Measurements from ENCODE around the gene HOXA10.

Gene HOXA10

DNA sequence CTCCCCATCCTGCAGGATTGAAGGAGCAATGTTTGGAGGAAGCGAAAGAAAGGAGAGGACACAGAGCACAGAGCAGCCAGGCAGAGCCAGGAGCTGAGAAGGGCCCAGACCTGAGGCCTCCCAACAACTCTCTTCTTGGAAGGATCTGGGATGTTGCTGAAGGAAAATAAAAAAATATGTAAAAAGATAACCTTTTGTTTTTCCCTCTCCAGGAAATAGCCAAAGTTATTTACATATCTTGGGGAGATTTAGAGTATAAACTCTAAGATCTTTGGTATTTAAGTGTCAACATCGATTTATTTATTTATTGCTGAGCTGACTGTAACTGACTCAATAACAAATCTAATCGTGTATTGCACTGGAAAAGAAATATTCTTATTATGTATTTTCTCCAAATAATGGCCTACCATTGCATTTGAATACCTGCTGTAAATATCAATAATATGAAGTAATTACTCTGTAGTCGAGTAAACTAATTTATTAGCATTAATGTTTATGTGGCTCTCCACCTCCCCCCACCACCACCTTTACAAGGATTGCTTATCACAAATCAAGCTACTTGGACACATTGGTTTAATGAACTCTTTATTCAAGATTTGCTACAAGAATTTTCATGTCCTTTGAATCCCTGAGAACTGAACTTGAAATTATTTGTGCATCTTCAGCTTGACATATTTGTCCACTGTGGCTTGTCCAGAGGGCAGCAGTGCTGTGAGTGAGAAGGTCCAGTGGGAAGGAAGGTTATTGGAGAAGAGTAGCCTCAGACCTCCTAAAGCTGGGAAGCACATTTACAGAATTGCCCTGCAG, 12.8 kb upstream of the HOXA10 start:
- peaks cover 10% of the 10 kb centered on the region; the same call in 1 of the 2 replicates for H3K9me3 ChIP-seq (ENCODE audit: insufficient read depth, low read depth, low read length)
- peaks cover 100% of the 10 kb centered on the region for H3K27me3 ChIP-seq (ENCODE audit: insufficient read depth, low read length)
- no peak overlapping the region for H3K4me3 ChIP-seq (ENCODE audit: low read length)
- H3K9ac ChIP-seq (ENCODE audit: low read depth, low read length) = no peak overlapping the region
- H3K4me1 ChIP-seq (ENCODE audit: insufficient read depth, low read length) = peaks cover 6% of the 10 kb centered on the region
- no peaks in the 10 kb centered on the region for H3K36me3 ChIP-seq (ENCODE audit: insufficient read depth, low read depth, low read length)
- no peak overlapping the region for H3K27ac ChIP-seq (ENCODE audit: low read length)

DNA sequence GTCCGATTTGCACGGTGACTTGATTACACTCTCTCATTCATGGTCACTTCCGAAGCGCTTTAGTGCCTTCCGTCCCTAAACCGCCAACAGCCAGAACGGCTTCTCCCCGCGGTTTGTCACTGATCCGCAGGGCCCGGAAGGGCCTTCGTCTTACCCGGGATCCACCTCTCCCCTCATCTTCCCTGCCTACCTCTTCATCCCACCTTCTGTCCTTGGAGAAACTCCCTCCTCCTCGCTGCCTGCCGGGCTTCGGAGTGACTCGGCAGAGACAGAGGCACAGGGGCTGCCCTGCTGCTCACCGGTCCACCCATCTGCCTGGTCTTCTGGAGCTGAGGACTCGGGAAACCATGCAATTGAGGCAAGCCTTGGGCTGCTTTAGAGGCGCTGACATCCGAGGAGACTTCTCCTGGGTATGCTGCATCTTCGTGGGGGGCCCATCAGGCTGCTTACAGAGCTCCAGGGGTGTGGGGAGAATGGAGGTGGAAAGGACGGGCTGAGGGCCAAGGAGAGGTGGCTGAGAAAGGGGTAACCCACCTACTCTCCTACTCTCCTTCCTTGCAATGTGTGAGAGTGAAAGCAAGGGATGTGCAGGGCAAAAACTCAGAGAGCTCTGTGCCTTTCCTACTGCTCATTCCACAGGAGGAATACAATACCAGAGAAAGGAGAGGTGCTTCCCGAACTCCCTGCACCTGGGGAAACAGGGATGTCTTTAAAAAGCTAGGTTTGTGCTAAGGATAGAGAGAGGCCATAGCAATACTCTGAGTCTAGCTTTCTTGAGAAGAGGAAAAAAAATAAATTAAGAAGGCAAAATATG, 11.9 kb upstream of the HOXA10 start:
- H3K36me3 ChIP-seq (ENCODE audit: insufficient read depth, low read depth, low read length) = no peaks in the 10 kb centered on the region
- H3K9me3 ChIP-seq (ENCODE audit: insufficient read depth, low read depth, low read length) = peaks cover 8% of the 10 kb centered on the region; the same call in 1 of the 2 replicates
- H3K27ac ChIP-seq (ENCODE audit: low read length) = no peak overlapping the region
- peaks cover 6% of the 10 kb centered on the region for H3K4me1 ChIP-seq (ENCODE audit: insufficient read depth, low read length)
- peaks cover 100% of the 10 kb centered on the region for H3K27me3 ChIP-seq (ENCODE audit: insufficient read depth, low read length)
- H3K9ac ChIP-seq (ENCODE audit: low read depth, low read length) = no peak overlapping the region
- no peak overlapping the region for H3K4me3 ChIP-seq (ENCODE audit: low read length)

DNA sequence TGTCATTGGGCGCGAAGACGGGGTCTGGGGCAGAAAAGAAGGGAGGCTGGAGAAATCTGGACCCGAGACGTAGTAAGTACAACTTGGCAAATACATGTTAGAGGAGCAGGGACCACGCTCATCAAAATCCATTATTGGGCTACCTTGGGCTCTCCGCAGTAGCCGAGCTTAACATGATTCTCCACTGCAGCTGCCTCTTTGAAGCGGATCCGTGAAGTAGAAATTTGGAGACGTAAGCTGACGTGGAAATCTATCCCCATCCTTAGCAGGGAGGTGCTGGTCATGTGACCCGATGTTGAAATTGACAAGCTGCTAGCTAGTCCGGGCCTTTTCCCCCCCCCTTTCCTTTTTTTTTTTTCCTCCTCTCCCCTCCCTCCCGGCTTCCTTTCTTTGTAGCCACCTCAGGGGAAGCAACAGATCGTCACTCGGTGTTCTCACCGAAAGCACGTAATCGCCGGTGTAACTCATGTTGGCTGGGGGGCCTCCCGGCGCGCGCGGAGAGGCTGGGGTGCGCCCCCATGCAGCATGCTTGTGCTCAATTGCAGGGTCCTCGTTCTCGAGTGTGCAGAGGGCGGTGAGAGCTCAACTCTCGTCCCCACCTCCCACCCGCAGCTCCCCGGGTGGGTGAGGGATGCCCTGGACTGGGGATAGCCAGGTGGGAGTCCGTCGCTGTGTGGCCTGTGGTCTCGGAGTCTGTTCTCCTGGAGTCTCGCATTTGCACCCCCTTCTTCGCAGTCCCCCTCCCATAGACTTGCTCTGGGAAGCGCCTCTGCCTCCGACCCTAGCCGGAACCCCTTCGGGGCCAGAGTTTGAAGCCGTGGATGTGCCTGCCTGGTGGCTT, 11.1 kb upstream of the HOXA10 start, which contains the start of gene HOXA11:
Gene HOXA11 (minus strand): TSS at position 220 of the 841 bp plus-strand sequence. CDS start 88 bp downstream, at position 132.
- no peaks in the 10 kb centered on the region for H3K36me3 ChIP-seq (ENCODE audit: insufficient read depth, low read depth, low read length)
- H3K27me3 ChIP-seq (ENCODE audit: insufficient read depth, low read length) = peaks cover 100% of the 10 kb centered on the region
- no peak within 1 kb of the TSS for H3K27ac ChIP-seq (ENCODE audit: low read length)
- peaks cover 8% of the 10 kb centered on the region; the same call in 1 of the 2 replicates for H3K9me3 ChIP-seq (ENCODE audit: insufficient read depth, low read depth, low read length)
- H3K9ac ChIP-seq (ENCODE audit: low read depth, low read length) = no peak within 1 kb of the TSS
- H3K4me3 ChIP-seq (ENCODE audit: low read length) = no peak within 1 kb of the TSS
- H3K4me1 ChIP-seq (ENCODE audit: insufficient read depth, low read length) = peaks cover 6% of the 10 kb centered on the region

DNA sequence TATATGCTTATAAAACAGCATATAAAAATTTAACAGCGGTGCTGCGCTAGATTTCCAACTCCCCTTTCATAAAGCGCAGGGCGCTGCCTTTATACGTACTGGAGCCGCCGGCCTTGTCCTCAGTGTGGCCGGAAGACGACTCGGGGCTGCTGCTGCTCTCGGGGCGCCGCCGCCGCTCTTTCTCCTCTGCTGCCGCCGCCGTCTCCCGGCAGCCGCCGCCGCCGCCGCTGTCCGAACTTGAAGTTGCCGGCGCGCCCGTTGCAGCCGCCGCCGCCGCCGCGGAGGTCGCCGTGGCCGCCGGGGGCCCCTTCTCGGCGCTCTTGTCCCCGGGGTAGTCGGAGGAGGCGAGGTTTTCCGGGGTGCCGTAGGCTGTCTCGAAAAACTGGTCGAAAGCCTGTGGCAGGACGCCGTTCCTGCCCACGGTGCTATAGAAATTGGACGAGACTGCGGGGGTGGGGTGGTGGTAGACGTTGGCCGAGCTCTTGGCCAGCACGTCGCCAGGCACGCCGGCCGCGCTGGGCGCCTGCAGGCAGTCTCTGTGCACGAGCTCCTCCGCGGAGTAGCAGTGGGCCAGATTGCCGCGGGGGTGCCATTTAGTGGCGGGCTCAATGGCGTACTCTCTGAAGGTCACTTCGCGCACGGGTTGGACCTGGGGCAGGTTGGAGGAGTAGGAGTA, 10.4 kb upstream of the HOXA10 start:
- Histone ChIP-seq H3K27me3 (ENCODE audit: insufficient read depth, low read length) (peaks cover 100% of the 10 kb centered on the region), H3K36me3 (ENCODE audit: insufficient read depth, low read depth, low read length) (no peaks in the 10 kb centered on the region), H3K9ac (ENCODE audit: low read depth, low read length) (no peak overlapping the region), H3K4me3 (ENCODE audit: low read length) (no peak overlapping the region), H3K27ac (ENCODE audit: low read length) (no peak overlapping the region), H3K4me1 (ENCODE audit: insufficient read depth, low read length) (peaks cover 6% of the 10 kb centered on the region), H3K9me3 (ENCODE audit: insufficient read depth, low read depth, low read length) (peaks cover 8% of the 10 kb centered on the region; the same call in 1 of the 2 replicates)

DNA sequence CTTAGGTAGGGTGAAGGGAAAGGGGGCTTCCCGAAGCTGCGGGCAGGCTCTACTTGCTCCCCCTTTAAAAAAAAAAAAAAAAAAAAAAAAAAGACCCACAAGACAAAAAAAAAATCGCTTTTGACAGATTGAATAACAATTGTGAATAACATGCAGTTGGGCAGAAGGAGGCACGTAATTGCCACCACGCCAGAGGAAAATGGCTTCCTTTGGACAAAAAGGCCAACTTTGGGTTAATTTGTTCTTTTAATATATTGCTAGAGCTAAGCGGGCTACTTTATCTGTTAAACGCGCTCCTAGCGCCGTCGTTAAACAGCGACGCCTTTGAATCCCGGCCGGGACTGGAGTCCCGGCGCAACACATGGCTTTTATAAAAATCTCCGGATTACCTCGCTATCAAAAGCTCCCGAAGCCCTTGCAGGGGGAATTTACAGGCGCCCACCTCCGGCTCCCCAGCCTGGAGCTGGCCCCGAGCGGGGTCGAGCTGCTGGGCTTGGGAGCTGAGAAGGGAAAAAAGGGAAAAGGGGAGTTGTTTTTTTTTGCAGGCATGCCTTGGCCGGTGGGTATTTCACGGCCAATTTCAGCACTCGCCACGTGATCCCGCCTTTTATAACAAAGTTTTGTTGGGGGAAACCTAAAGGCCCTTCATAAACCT, 9.7 kb upstream of the HOXA10 start:
- Histone ChIP-seq H3K4me1 (ENCODE audit: insufficient read depth, low read length) (peaks cover 6% of the 10 kb centered on the region), H3K36me3 (ENCODE audit: insufficient read depth, low read depth, low read length) (no peaks in the 10 kb centered on the region), H3K27me3 (ENCODE audit: insufficient read depth, low read length) (peaks cover 100% of the 10 kb centered on the region), H3K27ac (ENCODE audit: low read length) (no peak overlapping the region), H3K9me3 (ENCODE audit: insufficient read depth, low read depth, low read length) (peaks cover 8% of the 10 kb centered on the region; the same call in 1 of the 2 replicates), H3K9ac (ENCODE audit: low read depth, low read length) (no peak overlapping the region), H3K4me3 (ENCODE audit: low read length) (no peak overlapping the region)

DNA sequence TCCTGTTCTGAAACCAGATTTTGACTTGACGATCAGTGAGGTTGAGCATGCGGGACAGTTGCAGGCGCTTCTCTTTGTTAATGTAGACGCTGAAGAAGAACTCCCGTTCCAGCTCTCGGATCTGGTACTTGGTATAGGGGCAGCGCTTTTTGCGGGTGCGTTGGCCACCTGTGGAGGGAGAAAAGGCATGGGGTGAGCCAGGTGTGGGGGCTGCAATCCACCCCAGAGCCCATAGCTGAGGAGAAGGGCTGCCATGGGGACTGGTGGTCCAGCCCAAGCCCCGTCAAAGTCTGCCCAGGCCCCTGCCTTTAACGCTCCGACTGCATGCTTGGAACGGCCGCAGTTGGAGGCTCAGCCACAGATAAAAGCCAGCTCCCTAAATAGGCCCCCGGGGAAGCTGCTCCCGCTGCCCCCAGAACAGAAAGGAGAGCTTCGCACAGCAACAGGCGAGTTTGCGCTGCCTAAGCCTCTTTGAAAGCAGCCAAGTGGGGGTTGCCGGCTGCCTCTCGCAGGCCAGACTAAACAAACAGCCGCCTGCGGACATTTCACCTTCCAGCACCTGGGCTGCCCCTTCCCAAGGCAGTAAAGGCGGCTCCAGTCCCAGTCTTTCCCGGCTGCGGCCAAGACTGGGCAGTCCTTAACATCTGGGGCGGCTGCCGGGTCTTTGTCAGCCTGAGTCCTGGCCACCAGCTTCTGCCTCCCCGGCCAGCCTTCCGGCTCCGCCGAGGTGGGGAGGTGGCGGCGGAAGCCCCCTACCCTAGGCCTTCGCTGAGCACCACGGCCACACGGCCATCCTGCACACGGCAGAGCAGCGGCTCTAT, 9.0 kb upstream of the HOXA10 start:
- no peak overlapping the region for H3K4me3 ChIP-seq (ENCODE audit: low read length)
- no peak overlapping the region for H3K27ac ChIP-seq (ENCODE audit: low read length)
- no peak overlapping the region for H3K9ac ChIP-seq (ENCODE audit: low read depth, low read length)
- peaks cover 6% of the 10 kb centered on the region; the same call in 1 of the 2 replicates for H3K4me1 ChIP-seq (ENCODE audit: insufficient read depth, low read length)
- no peaks in the 10 kb centered on the region for H3K36me3 ChIP-seq (ENCODE audit: insufficient read depth, low read depth, low read length)
- H3K9me3 ChIP-seq (ENCODE audit: insufficient read depth, low read depth, low read length) = peaks cover 8% of the 10 kb centered on the region; the same call in 1 of the 2 replicates
- peaks cover 100% of the 10 kb centered on the region for H3K27me3 ChIP-seq (ENCODE audit: insufficient read depth, low read length)

DNA sequence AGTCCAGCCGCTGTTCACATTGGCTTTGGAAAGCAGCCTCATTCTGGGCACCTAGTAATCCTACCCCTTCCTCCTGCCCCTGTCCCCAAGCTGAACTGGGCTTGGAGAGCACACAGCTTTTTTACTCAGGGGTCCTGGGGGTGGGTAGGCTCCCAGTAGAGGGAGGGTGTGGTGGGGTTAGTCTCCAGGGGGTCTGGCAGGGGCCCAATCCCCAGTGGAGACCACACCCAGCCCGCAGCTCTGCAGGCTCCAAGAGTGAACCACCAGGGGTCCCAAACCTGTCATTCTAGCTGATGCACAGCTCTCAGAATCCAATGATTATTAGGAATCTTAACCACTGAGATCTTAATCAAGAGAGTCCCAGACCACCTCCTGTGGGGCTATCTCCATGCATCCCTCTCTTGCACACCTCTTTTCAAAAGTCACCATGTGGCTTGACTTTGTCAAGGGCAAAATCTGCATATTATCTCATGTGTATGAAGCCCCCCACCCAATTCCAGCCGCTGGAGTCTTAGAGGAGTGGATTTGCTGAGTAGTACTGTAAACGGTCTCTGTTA, 8.2 kb upstream of the HOXA10 start:
- Histone ChIP-seq H3K9me3 (ENCODE audit: insufficient read depth, low read depth, low read length) (peaks cover 2% of the 10 kb centered on the region; the same call in 1 of the 2 replicates), H3K4me3 (ENCODE audit: low read length) (no peak overlapping the region), H3K27ac (ENCODE audit: low read length) (no peak overlapping the region), H3K27me3 (ENCODE audit: insufficient read depth, low read length) (peaks cover 100% of the 10 kb centered on the region), H3K4me1 (ENCODE audit: insufficient read depth, low read length) (peaks cover 3% of the 10 kb centered on the region; the same call in 1 of the 2 replicates), H3K36me3 (ENCODE audit: insufficient read depth, low read depth, low read length) (no peaks in the 10 kb centered on the region), H3K9ac (ENCODE audit: low read depth, low read length) (no peak overlapping the region)

DNA sequence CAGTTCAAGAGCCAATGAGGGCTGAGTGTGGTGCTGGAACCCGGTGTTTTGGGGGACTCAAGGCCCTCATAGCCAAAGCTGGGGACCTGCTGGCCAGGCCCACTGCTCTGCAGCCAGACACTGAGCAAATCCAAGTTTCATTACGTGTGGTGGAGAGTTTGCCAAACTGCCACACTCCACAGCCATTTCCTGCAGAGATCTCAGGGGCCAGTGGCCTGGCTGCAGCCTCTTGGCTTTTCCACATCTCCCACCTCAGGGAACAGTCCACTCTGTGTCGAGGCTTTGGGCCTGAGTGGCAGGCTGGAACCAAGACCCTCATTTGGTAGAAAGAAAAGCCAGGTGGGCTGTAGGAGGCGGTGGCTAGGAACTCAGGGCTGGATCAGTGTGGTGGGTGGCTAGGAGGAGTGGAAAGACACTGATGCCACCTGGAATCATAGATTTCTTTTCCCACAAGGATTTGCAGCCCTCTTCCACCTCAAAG, 7.7 kb upstream of the HOXA10 start:
- Histone ChIP-seq H3K27ac (ENCODE audit: low read length) (no peak overlapping the region), H3K4me1 (ENCODE audit: insufficient read depth, low read length) (no peaks in the 10 kb centered on the region), H3K27me3 (ENCODE audit: insufficient read depth, low read length) (peaks cover 100% of the 10 kb centered on the region), H3K4me3 (ENCODE audit: low read length) (no peak overlapping the region), H3K36me3 (ENCODE audit: insufficient read depth, low read depth, low read length) (no peaks in the 10 kb centered on the region), H3K9me3 (ENCODE audit: insufficient read depth, low read depth, low read length) (no peaks in the 10 kb centered on the region; the same call in 1 of the 2 replicates), H3K9ac (ENCODE audit: low read depth, low read length) (no peak overlapping the region)

DNA sequence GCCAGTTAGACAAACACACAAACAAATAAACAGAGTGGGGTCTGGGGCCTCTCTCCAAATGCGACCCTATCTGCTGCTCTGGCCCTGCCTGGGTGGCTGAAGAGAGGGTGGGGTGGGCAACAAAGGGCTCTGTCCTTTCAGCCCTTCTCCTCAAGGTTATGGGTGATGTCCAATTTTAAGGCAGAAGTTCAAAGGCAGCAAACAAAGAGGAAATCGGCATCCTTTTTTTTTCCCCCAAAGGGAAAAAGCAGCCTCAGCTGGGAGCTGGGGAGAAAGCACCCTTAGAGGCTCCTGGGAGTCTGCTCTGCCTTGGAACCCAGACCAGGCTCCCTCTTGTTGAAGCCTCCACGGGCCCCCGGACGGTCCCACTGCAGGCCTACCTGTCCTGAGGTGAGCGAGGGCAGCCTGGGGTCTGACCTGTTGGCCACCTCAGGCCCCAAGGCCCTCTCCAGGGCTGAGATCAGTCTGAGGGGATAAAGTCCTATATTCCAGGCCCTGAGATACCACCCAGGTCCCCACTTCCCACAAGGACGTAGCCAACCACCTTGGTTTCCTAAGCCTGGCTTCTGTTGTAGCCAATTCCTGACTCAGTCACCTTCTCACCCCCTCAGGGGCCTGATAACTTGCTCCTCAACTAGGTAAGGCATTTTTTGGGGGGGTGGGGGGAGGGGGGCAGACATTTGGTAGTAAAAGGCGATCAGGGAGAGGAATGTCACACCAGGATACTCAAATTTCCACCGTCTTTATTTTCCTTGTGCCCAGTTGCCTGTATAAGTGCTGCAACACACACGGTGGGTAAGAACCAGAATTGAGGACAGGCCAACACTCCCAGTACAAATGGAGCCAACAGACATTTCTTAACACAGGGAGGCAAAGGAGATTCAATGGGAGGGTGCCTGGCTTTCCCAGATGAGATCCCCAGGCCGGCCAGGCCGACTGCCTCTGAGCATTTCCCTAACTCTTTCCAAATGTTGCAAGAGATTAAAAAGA, 6.6 kb upstream of the HOXA10 start:
- H3K27me3 ChIP-seq (ENCODE audit: insufficient read depth, low read length) = peaks cover 100% of the 10 kb centered on the region
- H3K9me3 ChIP-seq (ENCODE audit: insufficient read depth, low read depth, low read length) = peaks cover 4% of the 10 kb centered on the region; the same call in 1 of the 2 replicates
- no peak overlapping the region for H3K9ac ChIP-seq (ENCODE audit: low read depth, low read length)
- H3K27ac ChIP-seq (ENCODE audit: low read length) = no peak overlapping the region
- no peaks in the 10 kb centered on the region for H3K36me3 ChIP-seq (ENCODE audit: insufficient read depth, low read depth, low read length)
- no peaks in the 10 kb centered on the region for H3K4me1 ChIP-seq (ENCODE audit: insufficient read depth, low read length)
- no peak overlapping the region for H3K4me3 ChIP-seq (ENCODE audit: low read length)
